Measurements from ENCODE around the gene CIDEB. TPM values are rescaled to one million over a fixed set of nuclear protein-coding genes. Genes with fewer than 3 reads are reported as not detected.
A peak's percentile ranks its signal among the peaks of the same experiment; 100 is the strongest.

Gene CIDEB
- total and polyA plus RNA-seq, 9 of the 15 experiments (the other 6 are each of a cell fraction or from before 2014, with no cell fraction given): 0.03 to 0.35 (median 0.09) TPM; not detected in 3

DNA sequence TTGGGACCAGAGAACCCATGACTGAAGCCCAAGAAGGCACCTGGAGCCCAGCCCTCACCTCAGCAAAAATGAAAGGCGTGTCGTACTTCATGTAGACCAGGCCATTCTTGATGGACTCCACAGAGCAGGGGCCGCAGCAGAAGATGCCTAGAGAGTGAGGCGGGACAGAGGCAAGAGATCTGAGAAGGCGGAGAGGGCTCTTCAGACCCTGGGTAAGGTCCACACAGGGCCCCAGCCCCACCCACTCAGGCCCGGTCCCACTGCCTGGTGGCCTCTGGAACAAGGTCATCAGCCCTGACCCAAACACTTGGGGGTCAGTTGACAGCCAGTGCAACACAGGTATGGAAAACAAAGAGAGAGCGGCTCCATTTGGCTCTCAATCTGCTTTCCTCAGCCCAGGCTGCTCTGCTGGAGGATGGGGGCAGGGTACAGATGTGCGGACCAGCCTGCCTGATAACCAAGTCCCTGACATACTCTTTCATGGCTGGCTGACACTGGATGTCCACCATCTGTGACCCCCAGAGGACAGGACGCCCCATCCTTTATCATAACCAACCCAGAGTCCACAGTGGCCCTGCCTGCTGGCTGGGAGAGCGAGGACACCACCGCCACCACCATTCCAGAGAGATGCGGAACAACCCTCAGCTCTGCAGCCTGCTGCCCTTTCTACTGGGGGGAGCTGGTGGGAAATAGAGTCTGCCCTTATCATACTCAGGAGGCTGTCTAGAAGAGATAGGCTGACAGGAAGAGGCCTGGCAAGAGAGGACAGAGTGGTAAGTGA lies 51.7 kb downstream of the CIDEB start (continued):
- TF ChIP-seq, protein P1, sequence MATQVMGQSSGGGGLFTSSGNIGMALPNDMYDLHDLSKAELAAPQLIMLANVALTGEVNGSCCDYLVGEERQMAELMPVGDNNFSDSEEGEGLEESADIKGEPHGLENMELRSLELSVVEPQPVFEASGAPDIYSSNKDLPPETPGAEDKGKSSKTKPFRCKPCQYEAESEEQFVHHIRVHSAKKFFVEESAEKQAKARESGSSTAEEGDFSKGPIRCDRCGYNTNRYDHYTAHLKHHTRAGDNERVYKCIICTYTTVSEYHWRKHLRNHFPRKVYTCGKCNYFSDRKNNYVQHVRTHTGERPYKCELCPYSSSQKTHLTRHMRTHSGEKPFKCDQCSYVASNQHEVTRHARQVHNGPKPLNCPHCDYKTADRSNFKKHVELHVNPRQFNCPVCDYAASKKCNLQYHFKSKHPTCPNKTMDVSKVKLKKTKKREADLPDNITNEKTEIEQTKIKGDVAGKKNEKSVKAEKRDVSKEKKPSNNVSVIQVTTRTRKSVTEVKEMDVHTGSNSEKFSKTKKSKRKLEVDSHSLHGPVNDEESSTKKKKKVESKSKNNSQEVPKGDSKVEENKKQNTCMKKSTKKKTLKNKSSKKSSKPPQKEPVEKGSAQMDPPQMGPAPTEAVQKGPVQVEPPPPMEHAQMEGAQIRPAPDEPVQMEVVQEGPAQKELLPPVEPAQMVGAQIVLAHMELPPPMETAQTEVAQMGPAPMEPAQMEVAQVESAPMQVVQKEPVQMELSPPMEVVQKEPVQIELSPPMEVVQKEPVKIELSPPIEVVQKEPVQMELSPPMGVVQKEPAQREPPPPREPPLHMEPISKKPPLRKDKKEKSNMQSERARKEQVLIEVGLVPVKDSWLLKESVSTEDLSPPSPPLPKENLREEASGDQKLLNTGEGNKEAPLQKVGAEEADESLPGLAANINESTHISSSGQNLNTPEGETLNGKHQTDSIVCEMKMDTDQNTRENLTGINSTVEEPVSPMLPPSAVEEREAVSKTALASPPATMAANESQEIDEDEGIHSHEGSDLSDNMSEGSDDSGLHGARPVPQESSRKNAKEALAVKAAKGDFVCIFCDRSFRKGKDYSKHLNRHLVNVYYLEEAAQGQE (IDR thresholded peaks at IDR 0.05; ENCODE audit: borderline replicate concordance): peak; percentile 32; the same call in 1 of the 2 replicates
- TF ChIP-seq, protein P1 (CRISPR knock-in tag; IDR thresholded peaks at IDR 0.05; ENCODE audit: low read depth): no peak
- TF ChIP-seq, protein P2, sequence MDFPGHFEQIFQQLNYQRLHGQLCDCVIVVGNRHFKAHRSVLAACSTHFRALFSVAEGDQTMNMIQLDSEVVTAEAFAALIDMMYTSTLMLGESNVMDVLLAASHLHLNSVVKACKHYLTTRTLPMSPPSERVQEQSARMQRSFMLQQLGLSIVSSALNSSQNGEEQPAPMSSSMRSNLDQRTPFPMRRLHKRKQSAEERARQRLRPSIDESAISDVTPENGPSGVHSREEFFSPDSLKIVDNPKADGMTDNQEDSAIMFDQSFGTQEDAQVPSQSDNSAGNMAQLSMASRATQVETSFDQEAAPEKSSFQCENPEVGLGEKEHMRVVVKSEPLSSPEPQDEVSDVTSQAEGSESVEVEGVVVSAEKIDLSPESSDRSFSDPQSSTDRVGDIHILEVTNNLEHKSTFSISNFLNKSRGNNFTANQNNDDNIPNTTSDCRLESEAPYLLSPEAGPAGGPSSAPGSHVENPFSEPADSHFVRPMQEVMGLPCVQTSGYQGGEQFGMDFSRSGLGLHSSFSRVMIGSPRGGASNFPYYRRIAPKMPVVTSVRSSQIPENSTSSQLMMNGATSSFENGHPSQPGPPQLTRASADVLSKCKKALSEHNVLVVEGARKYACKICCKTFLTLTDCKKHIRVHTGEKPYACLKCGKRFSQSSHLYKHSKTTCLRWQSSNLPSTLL (IDR thresholded peaks at IDR 0.05): no peak
- TF ChIP-seq KLF16 (IDR thresholded peaks at IDR 0.05) (peak; percentile 93), CBFA2T3 (IDR thresholded peaks at IDR 0.05) (peak; percentile 98), MAZ (CRISPR knock-in tag; conservative IDR thresholded peaks at IDR 0.05 in 1 of 2, IDR thresholded peaks at IDR 0.05 in 1 of 2) (0 out of 4 replicates have a peak, but pooled peaks of 1 of the 2 experiments have one; percentile 46), ZNF668 (CRISPR knock-in tag; IDR thresholded peaks at IDR 0.05) (no peak), RBM25 (IDR thresholded peaks at IDR 0.05; ENCODE audit: low read depth, low read length, severe bottlenecking) (no peak)
- TF ChIP-seq, protein P3, sequence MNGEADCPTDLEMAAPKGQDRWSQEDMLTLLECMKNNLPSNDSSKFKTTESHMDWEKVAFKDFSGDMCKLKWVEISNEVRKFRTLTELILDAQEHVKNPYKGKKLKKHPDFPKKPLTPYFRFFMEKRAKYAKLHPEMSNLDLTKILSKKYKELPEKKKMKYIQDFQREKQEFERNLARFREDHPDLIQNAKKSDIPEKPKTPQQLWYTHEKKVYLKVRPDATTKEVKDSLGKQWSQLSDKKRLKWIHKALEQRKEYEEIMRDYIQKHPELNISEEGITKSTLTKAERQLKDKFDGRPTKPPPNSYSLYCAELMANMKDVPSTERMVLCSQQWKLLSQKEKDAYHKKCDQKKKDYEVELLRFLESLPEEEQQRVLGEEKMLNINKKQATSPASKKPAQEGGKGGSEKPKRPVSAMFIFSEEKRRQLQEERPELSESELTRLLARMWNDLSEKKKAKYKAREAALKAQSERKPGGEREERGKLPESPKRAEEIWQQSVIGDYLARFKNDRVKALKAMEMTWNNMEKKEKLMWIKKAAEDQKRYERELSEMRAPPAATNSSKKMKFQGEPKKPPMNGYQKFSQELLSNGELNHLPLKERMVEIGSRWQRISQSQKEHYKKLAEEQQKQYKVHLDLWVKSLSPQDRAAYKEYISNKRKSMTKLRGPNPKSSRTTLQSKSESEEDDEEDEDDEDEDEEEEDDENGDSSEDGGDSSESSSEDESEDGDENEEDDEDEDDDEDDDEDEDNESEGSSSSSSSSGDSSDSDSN (IDR thresholded peaks at IDR 0.05; ENCODE audit: borderline replicate concordance in 1 of 2, low read depth in 2 of 2, low read length in 2 of 2): no peak
- TF ChIP-seq, protein P4, sequence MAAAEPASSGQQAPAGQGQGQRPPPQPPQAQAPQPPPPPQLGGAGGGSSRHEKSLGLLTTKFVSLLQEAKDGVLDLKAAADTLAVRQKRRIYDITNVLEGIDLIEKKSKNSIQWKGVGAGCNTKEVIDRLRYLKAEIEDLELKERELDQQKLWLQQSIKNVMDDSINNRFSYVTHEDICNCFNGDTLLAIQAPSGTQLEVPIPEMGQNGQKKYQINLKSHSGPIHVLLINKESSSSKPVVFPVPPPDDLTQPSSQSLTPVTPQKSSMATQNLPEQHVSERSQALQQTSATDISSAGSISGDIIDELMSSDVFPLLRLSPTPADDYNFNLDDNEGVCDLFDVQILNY (CRISPR knock-in tag; IDR thresholded peaks at IDR 0.05): no peak
- TF ChIP-seq, protein P5, sequence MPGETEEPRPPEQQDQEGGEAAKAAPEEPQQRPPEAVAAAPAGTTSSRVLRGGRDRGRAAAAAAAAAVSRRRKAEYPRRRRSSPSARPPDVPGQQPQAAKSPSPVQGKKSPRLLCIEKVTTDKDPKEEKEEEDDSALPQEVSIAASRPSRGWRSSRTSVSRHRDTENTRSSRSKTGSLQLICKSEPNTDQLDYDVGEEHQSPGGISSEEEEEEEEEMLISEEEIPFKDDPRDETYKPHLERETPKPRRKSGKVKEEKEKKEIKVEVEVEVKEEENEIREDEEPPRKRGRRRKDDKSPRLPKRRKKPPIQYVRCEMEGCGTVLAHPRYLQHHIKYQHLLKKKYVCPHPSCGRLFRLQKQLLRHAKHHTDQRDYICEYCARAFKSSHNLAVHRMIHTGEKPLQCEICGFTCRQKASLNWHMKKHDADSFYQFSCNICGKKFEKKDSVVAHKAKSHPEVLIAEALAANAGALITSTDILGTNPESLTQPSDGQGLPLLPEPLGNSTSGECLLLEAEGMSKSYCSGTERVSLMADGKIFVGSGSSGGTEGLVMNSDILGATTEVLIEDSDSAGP (CRISPR knock-in tag; IDR thresholded peaks at IDR 0.05): no peak

All from K562 (cell line).